Testis (tissue), 3 donors: Measurements from ENCODE around the gene RNGTT. TPM values are rescaled to one million over a fixed set of nuclear protein-coding genes. Genes with fewer than 3 reads are reported as not detected.
"Not testable (repeated sequence)": the region's sequence is repeated elsewhere in the genome, so short reads cannot be mapped to it uniquely, and the experiment has no call there.

Experiments used
- DNase-seq: peaks from one replicate; pipeline ENCODE4 v3.0.0-alpha.2; 2019
- H3K27ac ChIP-seq, 2 donors: fragments of 200-600 bp; sonication (generic); one replicate each; pipeline ENCODE4 v1.5.1; 2019
- H3K27me3 ChIP-seq: fragments of 200-600 bp; sonication (generic); one replicate; pipeline ENCODE4 v1.5.1; 2019
- H3K36me3 ChIP-seq: fragments of 200-600 bp; sonication (generic); one replicate; pipeline ENCODE4 v1.5.1; 2017; ENCODE audit warnings: low read depth; ENCODE audit errors: missing control alignments
- H3K4me1 ChIP-seq: fragments of 200-600 bp; sonication (generic); one replicate; pipeline ENCODE4 v1.5.1; 2019
- H3K4me3 ChIP-seq, 2 donors: fragments of 200-600 bp; sonication (generic); one replicate each; pipeline ENCODE4 v1.5.1; 2017 to 2019
- H3K9me3 ChIP-seq: fragments of 200-600 bp; sonication (generic); one replicate; pipeline ENCODE4 v1.5.1; 2017
- POLR2A ChIP-seq: fragments of 450-650 bp; IDR thresholded peaks from one replicate; pipeline ENCODE4 v1.6.1; 2017; ENCODE audit warnings: antibody characterized with exemption, mild to moderate bottlenecking, moderate library complexity
- WGBS, 2 donors: methylation state at CpG; one replicate each; pipeline ENCODE4 v1.1.5; 2018; 5-methylcytosine and 5-hydroxymethylcytosine counted together
- intact Hi-C: fragments of 100-400 bp; cut with DNase I; formaldehyde crosslinking; loops from one replicate; pipeline ENCODE4 v1.15.1; 2023; ENCODE audit warnings: low total_unique reads
- polyA plus RNA-seq: library from polyadenylated mRNA; stranded (reverse); fragments of 350-450 nt; fragmentation: Illumina TruSeq; extraction: RNeasy Lipid Tissue Mini Kit (QIAGEN cat#74804); gene quantifications from one replicate; pipeline ENCODE4 v1.2.3, GENCODE V29; 2014; ENCODE audit warnings: low read depth, low replicate concordance; ENCODE audit not compliant: insufficient read depth
- total RNA-seq, 2 donors: library from RNA; depleted of rRNA; stranded (reverse); fragments of >200 nt; gene quantifications; one replicate each; pipeline ENCODE4 v1.2.3, GENCODE V29; 2016
- TF ChIP-seq, protein P1 (sequence below), 3 experiments: fragments of 450-650 bp in 2 of 3; fragments of 200-600 bp in 1 of 3; sonication (generic) in 1 of 3; IDR thresholded peaks; one replicate each; pipeline ENCODE4 v1.5.1; 2016 to 2019; ENCODE audit warnings: antibody characterized with exemption in 3 of 3, mild to moderate bottlenecking in 2 of 3, moderate library complexity in 1 of 3

The RNGTT gene
- total and polyA plus RNA-seq, 3 donors from 2014 or later = 19.4 to 27.0 (median 22.1) TPM

DNA sequence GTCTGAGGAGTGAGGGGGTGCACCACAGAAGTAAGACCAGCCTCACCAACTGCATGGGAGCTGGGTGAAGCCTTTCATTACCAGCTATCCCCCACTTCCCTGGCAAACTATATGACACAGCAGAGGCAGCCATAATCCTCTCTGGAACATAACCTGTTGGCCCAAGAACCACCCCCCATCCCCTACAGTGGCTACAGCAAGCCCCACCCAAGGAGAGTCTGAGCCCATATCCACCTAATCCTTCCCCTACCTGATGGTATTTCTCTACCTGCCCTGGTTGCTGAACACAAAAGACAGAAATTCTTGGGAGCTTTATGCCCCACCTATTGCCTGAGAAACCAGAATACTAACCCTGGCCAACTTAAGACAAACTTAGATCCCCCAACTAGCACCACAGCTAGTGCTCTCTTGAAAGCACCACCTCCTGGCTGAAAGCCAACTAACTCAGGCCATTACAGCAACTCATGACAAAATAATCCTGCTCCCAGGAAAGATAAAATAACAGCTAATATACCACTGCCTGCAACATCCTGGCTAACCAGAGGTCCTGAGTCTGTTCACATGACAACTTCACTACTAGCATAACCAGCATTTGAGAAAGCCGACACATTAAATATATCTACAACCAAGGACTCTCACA, 11.2 kb downstream of the RNGTT start:
- intact Hi-C loops = no loop called here
- no peaks in the 10 kb centered on the region for H3K9me3 ChIP-seq
- H3K27me3 ChIP-seq = no peaks in the 10 kb centered on the region
- H3K4me3 ChIP-seq = no peak overlapping the region
- H3K4me1 ChIP-seq = no peaks in the 10 kb centered on the region
- no peak for TF ChIP-seq POLR2A
- TF ChIP-seq, protein P1, sequence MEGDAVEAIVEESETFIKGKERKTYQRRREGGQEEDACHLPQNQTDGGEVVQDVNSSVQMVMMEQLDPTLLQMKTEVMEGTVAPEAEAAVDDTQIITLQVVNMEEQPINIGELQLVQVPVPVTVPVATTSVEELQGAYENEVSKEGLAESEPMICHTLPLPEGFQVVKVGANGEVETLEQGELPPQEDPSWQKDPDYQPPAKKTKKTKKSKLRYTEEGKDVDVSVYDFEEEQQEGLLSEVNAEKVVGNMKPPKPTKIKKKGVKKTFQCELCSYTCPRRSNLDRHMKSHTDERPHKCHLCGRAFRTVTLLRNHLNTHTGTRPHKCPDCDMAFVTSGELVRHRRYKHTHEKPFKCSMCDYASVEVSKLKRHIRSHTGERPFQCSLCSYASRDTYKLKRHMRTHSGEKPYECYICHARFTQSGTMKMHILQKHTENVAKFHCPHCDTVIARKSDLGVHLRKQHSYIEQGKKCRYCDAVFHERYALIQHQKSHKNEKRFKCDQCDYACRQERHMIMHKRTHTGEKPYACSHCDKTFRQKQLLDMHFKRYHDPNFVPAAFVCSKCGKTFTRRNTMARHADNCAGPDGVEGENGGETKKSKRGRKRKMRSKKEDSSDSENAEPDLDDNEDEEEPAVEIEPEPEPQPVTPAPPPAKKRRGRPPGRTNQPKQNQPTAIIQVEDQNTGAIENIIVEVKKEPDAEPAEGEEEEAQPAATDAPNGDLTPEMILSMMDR (IDR thresholded peaks at IDR 0.05) = no peak
- H3K27ac ChIP-seq = no peak overlapping the region
- H3K36me3 ChIP-seq = no peaks in the 10 kb centered on the region
- no peak for DNase-seq
- WGBS, 2 donors = 86 to 100% methylated on average over 1 of the region's 1 CpG

DNA sequence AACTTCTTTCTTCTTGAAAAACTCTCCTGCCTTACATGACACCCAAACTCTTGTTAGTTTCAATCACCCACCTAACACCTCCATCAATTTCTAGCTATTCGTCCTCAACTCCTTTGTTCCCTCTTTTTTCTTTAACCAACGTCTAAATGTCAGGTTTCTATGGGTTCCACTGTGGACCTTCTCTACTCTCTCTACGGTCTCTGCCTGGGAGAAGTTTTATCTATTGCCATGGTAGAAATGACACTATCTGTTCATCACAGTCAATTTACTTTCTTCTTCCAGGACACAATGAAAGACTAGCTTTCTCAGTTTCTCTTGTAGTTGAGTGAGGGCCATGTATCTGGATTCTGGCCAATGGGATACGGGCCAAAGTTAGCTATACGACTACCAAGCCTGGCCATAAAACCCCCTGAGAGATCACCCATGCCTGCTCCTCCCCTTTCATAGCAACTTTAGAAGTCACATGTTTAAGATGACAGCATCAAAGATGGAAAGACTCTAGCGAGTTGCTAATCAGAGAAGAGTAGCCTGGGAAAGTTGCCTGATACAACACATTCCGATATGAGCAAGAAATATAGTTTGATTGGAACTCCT, 17.9 kb downstream of the RNGTT start:
- Histone ChIP-seq H3K9me3 (no peaks in the 10 kb centered on the region), H3K4me3 (no peak overlapping the region), H3K4me1 (no peaks in the 10 kb centered on the region), H3K27me3 (no peaks in the 10 kb centered on the region), H3K27ac (no peak overlapping the region), H3K36me3 (no peaks in the 10 kb centered on the region)
- WGBS, 2 donors = 87 to 88% methylated on average over 7 of the region's 7 CpGs
- no peak for DNase-seq
- TF ChIP-seq POLR2A = no peak
- TF ChIP-seq, protein P1 (IDR thresholded peaks at IDR 0.05) = no peak
- intact Hi-C loops = no loop called here

DNA sequence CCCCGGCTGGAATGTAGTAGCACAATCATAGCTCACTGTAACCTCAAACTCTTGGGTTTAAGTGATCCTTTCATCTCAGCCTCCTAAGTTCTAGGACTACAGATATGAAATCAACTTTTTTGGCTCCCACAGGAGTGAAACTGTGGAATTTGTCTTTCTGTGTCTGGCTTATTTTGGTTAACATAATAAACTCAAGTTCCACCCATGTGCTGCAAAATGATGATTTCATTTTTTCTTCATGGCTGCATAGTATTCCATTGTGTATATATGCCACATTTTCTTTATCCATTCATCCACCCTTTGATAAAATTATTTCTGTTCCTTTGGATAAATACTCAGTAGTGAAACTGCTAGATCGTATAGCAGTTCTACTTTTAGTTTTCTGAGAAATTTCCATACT, 29.9 kb downstream of the RNGTT start:
- no peak overlapping the region for H3K4me3 ChIP-seq
- no peaks in the 10 kb centered on the region for H3K36me3 ChIP-seq
- H3K9me3 ChIP-seq = no peaks in the 10 kb centered on the region
- TF ChIP-seq POLR2A = no peak
- TF ChIP-seq, protein P1 (IDR thresholded peaks at IDR 0.05) = no peak
- intact Hi-C loops = no loop called here
- 90 to 98% methylated on average over 2 of the region's 2 CpGs for WGBS, 2 donors
- no peak for DNase-seq
- H3K4me1 ChIP-seq = no peaks in the 10 kb centered on the region
- no peak overlapping the region for H3K27ac ChIP-seq
- H3K27me3 ChIP-seq = no peaks in the 10 kb centered on the region

DNA sequence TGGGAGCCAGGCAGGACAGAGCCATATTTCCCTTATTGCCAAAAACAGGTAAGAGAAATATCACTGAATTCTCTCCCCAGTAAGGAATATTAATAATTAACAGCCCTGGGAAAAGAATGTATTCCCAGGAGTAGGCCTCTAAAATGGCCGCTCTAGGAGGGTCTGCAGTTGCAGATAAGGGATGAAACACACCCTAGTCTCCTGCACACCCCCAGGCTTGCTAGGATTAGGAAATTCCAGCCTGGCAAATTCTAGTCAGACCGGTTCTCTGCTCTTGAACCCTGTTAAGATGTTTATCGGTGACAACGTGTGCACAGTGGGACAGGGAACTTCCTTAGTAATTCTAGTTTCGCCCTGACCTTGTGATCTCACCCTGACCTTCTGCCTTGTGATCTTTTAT, 31.4 kb downstream of the RNGTT start:
- H3K4me3 ChIP-seq, H3K36me3 ChIP-seq, H3K27me3 ChIP-seq, H3K27ac ChIP-seq, H3K9me3 ChIP-seq, DNase-seq, intact Hi-C loops, H3K4me1 ChIP-seq: not testable (repeated sequence)
- WGBS, 2 donors = 94 to 100% methylated on average over 5 of the region's 5 CpGs

DNA sequence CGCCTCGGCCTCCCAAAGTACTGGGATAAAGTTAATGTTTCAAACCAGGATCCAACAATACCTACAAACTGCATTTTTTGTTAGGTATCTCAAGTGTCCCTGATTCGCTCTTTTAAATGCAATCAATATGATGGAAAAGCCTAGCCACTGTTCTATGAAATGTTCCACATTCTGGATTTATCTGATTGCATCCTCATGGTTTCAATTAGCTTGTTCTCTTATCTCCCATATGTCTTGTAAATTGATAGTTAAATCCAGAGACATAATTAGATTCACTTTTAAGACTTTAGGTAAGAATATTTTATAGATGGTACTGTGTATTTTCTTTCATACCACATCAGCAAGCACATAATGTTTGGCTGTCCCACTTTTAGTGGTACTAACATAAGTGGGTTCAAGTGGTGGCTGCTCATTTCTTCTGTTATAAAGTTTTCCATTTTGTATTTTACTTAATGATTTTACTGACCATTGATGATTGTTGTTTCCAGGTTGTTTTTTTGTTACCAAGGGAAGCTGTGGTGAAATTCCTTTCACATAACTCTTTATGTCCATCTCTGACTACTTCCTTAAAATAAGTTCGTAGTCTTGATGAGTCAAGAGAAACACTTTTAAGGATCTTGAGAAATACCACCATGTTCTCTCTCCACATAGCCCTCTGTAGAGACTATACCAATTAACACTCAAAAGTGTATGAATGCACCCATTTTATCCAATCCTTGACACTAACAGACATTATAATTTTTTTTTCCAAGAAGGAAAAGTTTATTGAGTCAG, 40.5 kb downstream of the RNGTT start:
- H3K27ac ChIP-seq = no peak overlapping the region
- H3K27me3 ChIP-seq = no peaks in the 10 kb centered on the region
- no peak for TF ChIP-seq POLR2A
- TF ChIP-seq, protein P1 (IDR thresholded peaks at IDR 0.05) = no peak
- no peak overlapping the region for H3K4me3 ChIP-seq
- intact Hi-C loops = no loop called here
- no peaks in the 10 kb centered on the region for H3K36me3 ChIP-seq
- no peaks in the 10 kb centered on the region for H3K9me3 ChIP-seq
- H3K4me1 ChIP-seq = no peaks in the 10 kb centered on the region
- DNase-seq = no peak
- WGBS, 2 donors = 93 to 97% methylated on average over 4 of the region's 4 CpGs
